Measurements from ENCODE around the gene ASB2. TPM values are rescaled to one million over a fixed set of nuclear protein-coding genes. Genes with fewer than 3 reads are reported as not detected.

The ASB2 gene
- total RNA-seq, 1 experiment from 2014 or later = 0.35 TPM

GRCh38 chr14:93923626-93924025 lies 52.7 kb downstream of the ASB2 start:
- H2BK5ac ChIP-seq (ENCODE audit: insufficient read length, low read length) = no peak overlapping the region
- H3K4me1 Mint-ChIP-seq = peaks cover 0 to 8% of the 10 kb centered on the region in 2 experiments; a peak in 3 of 4 replicates
- H3K4me2 ChIP-seq (ENCODE audit: insufficient read depth, insufficient read length, low read length) = no peak overlapping the region
- no peak overlapping the region for H2BK15ac ChIP-seq (ENCODE audit: low read depth, low read length)
- WGBS (ENCODE audit: extremely low coverage, insufficient read length, low lambda C conversion rate) = no CpG with 5 or more reads among the region's 8 CpGs
- no peak overlapping the region for H2BK20ac ChIP-seq (ENCODE audit: low read depth, low read length, poor library complexity, severe bottlenecking)
- H3K4ac ChIP-seq (ENCODE audit: low read depth, low read length) = no peak overlapping the region
- no peaks in the 10 kb centered on the region for H3K27me3 ChIP-seq (ENCODE audit: insufficient read depth, low read length)
- H4K91ac ChIP-seq (ENCODE audit: insufficient read length, low read depth, low read length) = no peak overlapping the region
- no peaks in the 10 kb centered on the region for H3K4me1 ChIP-seq (ENCODE audit: insufficient read depth, low read length)
- no peak overlapping the region for H2AFZ ChIP-seq (ENCODE audit: low read length)
- H3K18ac ChIP-seq (ENCODE audit: insufficient read length, low read depth, low read length) = no peak overlapping the region
- H3K23me2 ChIP-seq (ENCODE audit: insufficient read length, low read depth, low read length, poor library complexity, severe bottlenecking) = no peaks in the 10 kb centered on the region
- no peak overlapping the region for H3T11ph ChIP-seq (ENCODE audit: low read length)
- H3K14ac ChIP-seq (ENCODE audit: insufficient read depth, low read length) = no peak overlapping the region
- no peak overlapping the region for H3K9ac ChIP-seq (ENCODE audit: extremely low read depth, insufficient read length, low read length)
- H3K27ac ChIP-seq (ENCODE audit: insufficient read length, low read depth, low read length) = no peak overlapping the region
- no peaks in the 10 kb centered on the region for H3K79me1 ChIP-seq (ENCODE audit: insufficient read depth, low read depth, low read length, poor library complexity, severe bottlenecking)
- no peak overlapping the region for H2BK12ac ChIP-seq (ENCODE audit: insufficient read length, low read depth, low read length)
- no peak overlapping the region for H4K8ac ChIP-seq (replicated peaks; ENCODE audit: insufficient read length, low read depth, low read length)
- peaks cover 3% of the 10 kb centered on the region for H3K27me3 Mint-ChIP-seq (ENCODE audit: low read depth)
- H3K23ac ChIP-seq (ENCODE audit: insufficient read length, low read depth, low read length) = no peak overlapping the region
- H3K79me2 ChIP-seq (ENCODE audit: insufficient read depth, low read length) = no peaks in the 10 kb centered on the region
- no peak overlapping the region for H2AK5ac ChIP-seq (ENCODE audit: insufficient read length, low read length)
- peaks cover 2 to 3% of the 10 kb centered on the region in 2 experiments; a peak in 2 of 5 replicates for H3K9me3 Mint-ChIP-seq
- H2BK120ac ChIP-seq (ENCODE audit: low read depth, low read length, poor library complexity, severe bottlenecking) = no peak overlapping the region
- H3K9me3 ChIP-seq (ENCODE audit: control insufficient read depth, low read depth, low read length) = no peaks in the 10 kb centered on the region
- H3K4me3 Mint-ChIP-seq = no peak overlapping the region; a peak in 1 of 5 replicates
- H3K56ac ChIP-seq (ENCODE audit: insufficient read length, low read depth, low read length) = no peak overlapping the region
- H3K36me3 Mint-ChIP-seq (ENCODE audit: insufficient read depth in 1 of 3, low read depth in 3 of 3) = no peaks in the 10 kb centered on the region
- H3K27ac Mint-ChIP-seq = no peak overlapping the region; a peak in 1 of 7 replicates
- no peak overlapping the region for H4K5ac ChIP-seq (ENCODE audit: insufficient read length, low read depth, low read length)
- no peaks in the 10 kb centered on the region for H4K20me1 ChIP-seq (ENCODE audit: control insufficient read depth, insufficient read depth, insufficient read length)
- no peak for TF ChIP-seq CTCF (conservative IDR thresholded peaks at IDR 0.05)
- DNase-seq = no peak
